K562 (cell line): ENCODE results near the gene CHCHD1. TPM values are rescaled to one million over a fixed set of nuclear protein-coding genes. Genes with fewer than 3 reads are reported as not detected.

Experiments used
- ELF1 ChIP-seq: fragments of 200-800 bp; sonication (Bioruptor generic); IDR thresholded peaks from 2 replicates; pipeline ENCODE4 v1.6.1; 2016; ENCODE audit warnings: missing genetic modification characterization, missing compliant biosample characterization
- ESRRA ChIP-seq: fragments of 450-650 bp; IDR thresholded peaks from 2 replicates; pipeline ENCODE4 v1.6.1; 2014; ENCODE audit warnings: low read depth, mild to moderate bottlenecking, moderate library complexity, borderline replicate concordance
- ILK ChIP-seq: fragments of 450-650 bp; IDR thresholded peaks from 2 replicates; pipeline ENCODE4 v1.6.1; 2016; ENCODE audit warnings: missing genetic modification characterization, low read depth, mild to moderate bottlenecking, missing compliant biosample characterization, moderate library complexity, borderline replicate concordance
- NUFIP1 ChIP-seq: fragments of 450-650 bp; IDR thresholded peaks from 2 replicates; pipeline ENCODE4 v1.6.1; 2018; ENCODE audit not compliant: partially characterized antibody
- PTBP1 ChIP-seq: fragments of 200-400 bp; formaldehyde crosslinking; IDR thresholded peaks from 2 replicates; pipeline ENCODE4 v1.6.1; 2017; ENCODE audit warnings: low read depth, low read length
- RAD51 ChIP-seq: fragments of 450-650 bp; IDR thresholded peaks from 2 replicates; pipeline ENCODE4 v1.7.1; 2016; ENCODE audit warnings: low read depth, mild to moderate bottlenecking, borderline replicate concordance
- SMAD3 ChIP-seq: fragments of 450-650 bp; formaldehyde crosslinking; conservative IDR thresholded peaks from 2 replicates; pipeline ENCODE4 v1.4.0; 2020; ENCODE audit warnings: mild to moderate bottlenecking
- ZEB2 ChIP-seq: fragments of 450-650 bp; IDR thresholded peaks from 2 replicates; pipeline ENCODE4 v1.6.1; 2016
- ZNF175 ChIP-seq: fragments of 200-800 bp; sonication (Bioruptor generic); IDR thresholded peaks from 2 replicates; pipeline ENCODE4 v1.6.1; 2016; ENCODE audit warnings: low read depth, mild to moderate bottlenecking, missing genetic modification characterization, missing compliant biosample characterization
- ZNF668 ChIP-seq: fragments of 250-450 bp; sonication (Bioruptor Pico); IDR thresholded peaks from 2 replicates; pipeline ENCODE4 v1.8.0; 2022; ENCODE audit warnings: mild to moderate bottlenecking, inconsistent platforms
- ZNF696 ChIP-seq: fragments of 250-450 bp; sonication (Bioruptor Pico); conservative IDR thresholded peaks from 2 replicates; pipeline ENCODE4 v1.4.0; 2020; ENCODE audit warnings: mild to moderate bottlenecking, moderate library complexity
- polyA plus RNA-seq, 8 experiments: library from polyadenylated mRNA; depleted of rRNA in 4 of 8; stranded (reverse) in 5 of 8; unstranded in 3 of 8; fragments of >200 nt; fragmentation: Nextera tagmentation in 2 of 8; fragmentation: Illumina TruSeq in 1 of 8; extraction: Ambion mirVana in 2 of 8; extraction: Trizol in 1 of 8; gene quantifications; 2 replicates each; pipeline versions ENCODE4 v1.2.1 to v1.2.3, GENCODE V29; 2011 to 2014; ENCODE audit warnings: inconsistent platforms in 1 of 8, missing spikeins in 1 of 8
- total RNA-seq, 7 experiments: library from RNA; depleted of rRNA in 6 of 7; stranded (reverse); fragments of >200 nt in 6 of 7; fragmentation: Illumina TruSeq in 2 of 7; extraction: Trizol in 2 of 7; gene quantifications; 2 replicates each; pipeline versions ENCODE4 v1.2.1 to v1.2.3, GENCODE V29; 2011 to 2021; ENCODE audit warnings: low replicate concordance in 1 of 7
- TF ChIP-seq, protein P1 (sequence below): fragments of 250-450 bp; sonication (Bioruptor Pico); IDR thresholded peaks from 2 replicates; pipeline ENCODE4 v1.5.1; 2021; ENCODE audit warnings: mild to moderate bottlenecking
- TF ChIP-seq, protein P2 (sequence below): sonication (generic); formaldehyde crosslinking; IDR thresholded peaks from 2 replicates; pipeline ENCODE4 v1.8.1; 2022; ENCODE audit warnings: missing genetic modification reagents
- TF ChIP-seq, protein P3 (sequence below): fragments of 450-650 bp; IDR thresholded peaks from 2 replicates; pipeline ENCODE4 v1.6.1; 2018; ENCODE audit not compliant: partially characterized antibody
- TF ChIP-seq, protein P4 (sequence below): fragments of 450-650 bp; IDR thresholded peaks from 2 replicates; pipeline ENCODE4 v1.6.1; 2016; ENCODE audit warnings: antibody characterized with exemption
- TF ChIP-seq, protein P5 (sequence below): sonication (generic); formaldehyde crosslinking; IDR thresholded peaks from 2 replicates; pipeline ENCODE4 v1.4.0; 2020; ENCODE audit warnings: mild to moderate bottlenecking, missing genetic modification reagents

The CHCHD1 gene
- total and polyA plus RNA-seq, 9 of the 15 experiments (the other 6 are each of a cell fraction or from before 2014, with no cell fraction given): 52.9 to 126 (median 83.4) TPM

DNA sequence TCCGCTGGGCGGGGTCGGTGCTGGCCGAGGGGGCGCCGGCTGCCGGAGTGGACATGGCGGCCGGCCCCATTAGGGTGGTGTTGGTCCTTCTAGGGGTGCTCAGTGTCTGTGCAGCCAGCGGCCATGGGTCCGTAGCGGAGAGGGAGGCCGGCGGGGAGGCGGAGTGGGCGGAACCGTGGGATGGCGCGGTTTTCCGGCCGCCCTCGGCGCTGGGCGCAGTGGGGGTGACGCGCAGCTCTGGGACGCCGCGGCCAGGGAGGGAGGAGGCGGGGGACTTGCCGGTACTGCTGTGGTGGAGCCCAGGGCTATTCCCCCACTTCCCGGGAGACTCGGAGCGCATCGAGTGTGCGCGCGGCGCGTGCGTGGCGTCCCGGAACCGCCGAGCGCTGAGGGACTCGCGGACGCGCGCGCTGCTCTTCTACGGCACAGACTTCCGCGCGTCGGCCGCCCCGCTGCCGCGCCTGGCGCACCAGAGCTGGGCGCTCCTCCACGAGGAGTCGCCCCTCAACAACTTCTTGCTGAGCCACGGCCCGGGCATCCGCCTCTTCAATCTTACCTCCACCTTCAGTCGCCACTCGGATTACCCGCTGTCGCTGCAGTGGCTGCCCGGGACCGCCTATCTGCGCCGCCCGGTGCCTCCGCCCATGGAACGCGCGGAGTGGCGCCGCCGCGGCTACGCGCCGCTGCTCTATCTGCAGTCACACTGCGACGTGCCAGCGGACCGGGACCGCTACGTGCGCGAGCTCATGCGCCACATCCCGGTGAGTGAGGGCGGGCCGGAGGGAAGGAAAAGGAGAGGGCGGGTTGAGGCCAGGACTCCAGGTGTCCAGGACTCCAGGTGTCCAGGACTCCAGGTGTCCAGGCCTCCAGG lies 9.3 kb upstream of the CHCHD1 start (continued):
- TF ChIP-seq ZNF668 (CRISPR knock-in tag): peak; percentile 50; the same call in 1 of the 2 replicates
- peak; percentile 21; the same call in 1 of the 2 replicates for TF ChIP-seq SMAD3 (CRISPR knock-in tag)
- TF ChIP-seq ZNF696 (CRISPR knock-in tag): no peak
- TF ChIP-seq ZNF175 (CRISPR knock-in tag): no peak; the same call in 1 of the 2 replicates
- TF ChIP-seq ELF1 (tag): peak; percentile 86
- no peak for TF ChIP-seq RAD51
- TF ChIP-seq, protein P1, sequence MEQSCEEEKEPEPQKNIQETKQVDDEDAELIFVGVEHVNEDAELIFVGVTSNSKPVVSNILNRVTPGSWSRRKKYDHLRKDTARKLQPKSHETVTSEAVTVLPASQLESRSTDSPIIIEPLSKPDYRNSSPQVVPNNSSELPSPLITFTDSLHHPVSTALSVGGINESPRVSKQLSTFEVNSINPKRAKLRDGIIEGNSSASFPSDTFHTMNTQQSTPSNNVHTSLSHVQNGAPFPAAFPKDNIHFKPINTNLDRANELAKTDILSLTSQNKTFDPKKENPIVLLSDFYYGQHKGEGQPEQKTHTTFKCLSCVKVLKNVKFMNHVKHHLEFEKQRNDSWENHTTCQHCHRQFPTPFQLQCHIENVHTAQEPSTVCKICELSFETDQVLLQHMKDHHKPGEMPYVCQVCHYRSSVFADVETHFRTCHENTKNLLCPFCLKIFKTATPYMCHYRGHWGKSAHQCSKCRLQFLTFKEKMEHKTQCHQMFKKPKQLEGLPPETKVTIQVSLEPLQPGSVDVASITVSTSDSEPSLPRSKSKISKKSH: no peak
- TF ChIP-seq, protein P2, sequence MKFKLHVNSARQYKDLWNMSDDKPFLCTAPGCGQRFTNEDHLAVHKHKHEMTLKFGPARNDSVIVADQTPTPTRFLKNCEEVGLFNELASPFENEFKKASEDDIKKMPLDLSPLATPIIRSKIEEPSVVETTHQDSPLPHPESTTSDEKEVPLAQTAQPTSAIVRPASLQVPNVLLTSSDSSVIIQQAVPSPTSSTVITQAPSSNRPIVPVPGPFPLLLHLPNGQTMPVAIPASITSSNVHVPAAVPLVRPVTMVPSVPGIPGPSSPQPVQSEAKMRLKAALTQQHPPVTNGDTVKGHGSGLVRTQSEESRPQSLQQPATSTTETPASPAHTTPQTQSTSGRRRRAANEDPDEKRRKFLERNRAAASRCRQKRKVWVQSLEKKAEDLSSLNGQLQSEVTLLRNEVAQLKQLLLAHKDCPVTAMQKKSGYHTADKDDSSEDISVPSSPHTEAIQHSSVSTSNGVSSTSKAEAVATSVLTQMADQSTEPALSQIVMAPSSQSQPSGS (CRISPR knock-in tag): no peak
- peak; percentile 26; the same call in 1 of the 2 replicates for TF ChIP-seq ESRRA
- no peak for TF ChIP-seq PTBP1
- TF ChIP-seq, protein P3, sequence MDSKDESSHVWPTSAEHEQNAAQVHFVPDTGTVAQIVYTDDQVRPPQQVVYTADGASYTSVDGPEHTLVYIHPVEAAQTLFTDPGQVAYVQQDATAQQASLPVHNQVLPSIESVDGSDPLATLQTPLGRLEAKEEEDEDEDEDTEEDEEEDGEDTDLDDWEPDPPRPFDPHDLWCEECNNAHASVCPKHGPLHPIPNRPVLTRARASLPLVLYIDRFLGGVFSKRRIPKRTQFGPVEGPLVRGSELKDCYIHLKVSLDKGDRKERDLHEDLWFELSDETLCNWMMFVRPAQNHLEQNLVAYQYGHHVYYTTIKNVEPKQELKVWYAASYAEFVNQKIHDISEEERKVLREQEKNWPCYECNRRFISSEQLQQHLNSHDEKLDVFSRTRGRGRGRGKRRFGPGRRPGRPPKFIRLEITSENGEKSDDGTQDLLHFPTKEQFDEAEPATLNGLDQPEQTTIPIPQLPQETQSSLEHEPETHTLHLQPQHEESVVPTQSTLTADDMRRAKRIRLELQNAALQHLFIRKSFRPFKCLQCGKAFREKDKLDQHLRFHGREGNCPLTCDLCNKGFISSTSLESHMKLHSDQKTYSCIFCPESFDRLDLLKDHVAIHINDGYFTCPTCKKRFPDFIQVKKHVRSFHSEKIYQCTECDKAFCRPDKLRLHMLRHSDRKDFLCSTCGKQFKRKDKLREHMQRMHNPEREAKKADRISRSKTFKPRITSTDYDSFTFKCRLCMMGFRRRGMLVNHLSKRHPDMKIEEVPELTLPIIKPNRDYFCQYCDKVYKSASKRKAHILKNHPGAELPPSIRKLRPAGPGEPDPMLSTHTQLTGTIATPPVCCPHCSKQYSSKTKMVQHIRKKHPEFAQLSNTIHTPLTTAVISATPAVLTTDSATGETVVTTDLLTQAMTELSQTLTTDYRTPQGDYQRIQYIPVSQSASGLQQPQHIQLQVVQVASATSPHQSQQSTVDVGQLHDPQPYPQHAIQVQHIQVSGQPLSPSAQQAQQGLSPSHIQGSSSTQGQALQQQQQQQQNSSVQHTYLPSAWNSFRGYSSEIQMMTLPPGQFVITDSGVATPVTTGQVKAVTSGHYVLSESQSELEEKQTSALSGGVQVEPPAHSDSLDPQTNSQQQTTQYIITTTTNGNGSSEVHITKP: peak; percentile 32
- TF ChIP-seq, protein P4, sequence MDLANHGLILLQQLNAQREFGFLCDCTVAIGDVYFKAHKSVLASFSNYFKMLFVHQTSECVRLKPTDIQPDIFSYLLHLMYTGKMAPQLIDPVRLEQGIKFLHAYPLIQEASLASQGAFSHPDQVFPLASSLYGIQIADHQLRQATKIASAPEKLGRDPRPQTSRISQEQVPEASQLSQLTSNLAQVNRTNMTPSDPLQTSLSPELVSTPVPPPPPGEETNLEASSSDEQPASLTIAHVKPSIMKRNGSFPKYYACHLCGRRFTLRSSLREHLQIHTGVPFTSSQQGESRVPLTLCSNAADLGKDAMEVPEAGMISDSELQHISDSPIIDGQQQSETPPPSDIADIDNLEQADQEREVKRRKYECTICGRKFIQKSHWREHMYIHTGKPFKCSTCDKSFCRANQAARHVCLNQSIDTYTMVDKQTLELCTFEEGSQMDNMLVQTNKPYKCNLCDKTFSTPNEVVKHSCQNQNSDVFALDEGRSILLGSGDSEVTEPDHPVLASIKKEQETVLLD: peak; percentile 70; the same call in 1 of the 2 replicates
- TF ChIP-seq, protein P5, sequence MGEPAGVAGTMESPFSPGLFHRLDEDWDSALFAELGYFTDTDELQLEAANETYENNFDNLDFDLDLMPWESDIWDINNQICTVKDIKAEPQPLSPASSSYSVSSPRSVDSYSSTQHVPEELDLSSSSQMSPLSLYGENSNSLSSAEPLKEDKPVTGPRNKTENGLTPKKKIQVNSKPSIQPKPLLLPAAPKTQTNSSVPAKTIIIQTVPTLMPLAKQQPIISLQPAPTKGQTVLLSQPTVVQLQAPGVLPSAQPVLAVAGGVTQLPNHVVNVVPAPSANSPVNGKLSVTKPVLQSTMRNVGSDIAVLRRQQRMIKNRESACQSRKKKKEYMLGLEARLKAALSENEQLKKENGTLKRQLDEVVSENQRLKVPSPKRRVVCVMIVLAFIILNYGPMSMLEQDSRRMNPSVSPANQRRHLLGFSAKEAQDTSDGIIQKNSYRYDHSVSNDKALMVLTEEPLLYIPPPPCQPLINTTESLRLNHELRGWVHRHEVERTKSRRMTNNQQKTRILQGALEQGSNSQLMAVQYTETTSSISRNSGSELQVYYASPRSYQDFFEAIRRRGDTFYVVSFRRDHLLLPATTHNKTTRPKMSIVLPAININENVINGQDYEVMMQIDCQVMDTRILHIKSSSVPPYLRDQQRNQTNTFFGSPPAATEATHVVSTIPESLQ (CRISPR knock-in tag): peak; percentile 46
- TF ChIP-seq NUFIP1: no peak
- TF ChIP-seq ILK (tag): no peak
- peak; percentile 74; the same call in 1 of the 2 replicates for TF ChIP-seq ZEB2
